ENCODE results near the gene ARHGAP26.

DNA sequence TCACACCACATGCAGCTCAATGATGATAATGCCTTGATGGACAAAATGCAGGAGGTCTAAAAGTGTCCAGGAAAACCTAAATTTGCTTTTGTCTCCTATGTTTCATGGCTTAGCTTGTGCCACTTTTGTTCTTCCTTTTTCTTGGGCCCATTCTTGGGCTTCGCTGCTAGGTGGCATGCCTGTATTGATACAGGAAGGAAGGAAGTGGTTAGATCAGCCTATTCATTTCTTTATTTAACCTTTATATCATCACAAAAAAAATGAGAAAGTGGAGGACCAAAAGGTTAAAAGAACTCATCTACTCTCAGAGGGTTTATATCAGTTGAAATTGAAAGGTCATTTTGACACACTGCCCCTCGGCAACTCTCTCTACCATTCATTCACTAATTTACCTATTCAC lies 260.2 kb downstream of the ARHGAP26 start:
- TF ChIP-seq POLR2AphosphoS5 (IDR thresholded peaks at IDR 0.05) (no peak), POLR2A (IDR thresholded peaks at IDR 0.05) (no peak)
- TF ChIP-seq, protein P1, sequence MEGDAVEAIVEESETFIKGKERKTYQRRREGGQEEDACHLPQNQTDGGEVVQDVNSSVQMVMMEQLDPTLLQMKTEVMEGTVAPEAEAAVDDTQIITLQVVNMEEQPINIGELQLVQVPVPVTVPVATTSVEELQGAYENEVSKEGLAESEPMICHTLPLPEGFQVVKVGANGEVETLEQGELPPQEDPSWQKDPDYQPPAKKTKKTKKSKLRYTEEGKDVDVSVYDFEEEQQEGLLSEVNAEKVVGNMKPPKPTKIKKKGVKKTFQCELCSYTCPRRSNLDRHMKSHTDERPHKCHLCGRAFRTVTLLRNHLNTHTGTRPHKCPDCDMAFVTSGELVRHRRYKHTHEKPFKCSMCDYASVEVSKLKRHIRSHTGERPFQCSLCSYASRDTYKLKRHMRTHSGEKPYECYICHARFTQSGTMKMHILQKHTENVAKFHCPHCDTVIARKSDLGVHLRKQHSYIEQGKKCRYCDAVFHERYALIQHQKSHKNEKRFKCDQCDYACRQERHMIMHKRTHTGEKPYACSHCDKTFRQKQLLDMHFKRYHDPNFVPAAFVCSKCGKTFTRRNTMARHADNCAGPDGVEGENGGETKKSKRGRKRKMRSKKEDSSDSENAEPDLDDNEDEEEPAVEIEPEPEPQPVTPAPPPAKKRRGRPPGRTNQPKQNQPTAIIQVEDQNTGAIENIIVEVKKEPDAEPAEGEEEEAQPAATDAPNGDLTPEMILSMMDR (IDR thresholded peaks at IDR 0.05) = no peak

Data from sigmoid colon (tissue), 4 donors.